ENCODE data around the gene LAMB2.

DNA sequence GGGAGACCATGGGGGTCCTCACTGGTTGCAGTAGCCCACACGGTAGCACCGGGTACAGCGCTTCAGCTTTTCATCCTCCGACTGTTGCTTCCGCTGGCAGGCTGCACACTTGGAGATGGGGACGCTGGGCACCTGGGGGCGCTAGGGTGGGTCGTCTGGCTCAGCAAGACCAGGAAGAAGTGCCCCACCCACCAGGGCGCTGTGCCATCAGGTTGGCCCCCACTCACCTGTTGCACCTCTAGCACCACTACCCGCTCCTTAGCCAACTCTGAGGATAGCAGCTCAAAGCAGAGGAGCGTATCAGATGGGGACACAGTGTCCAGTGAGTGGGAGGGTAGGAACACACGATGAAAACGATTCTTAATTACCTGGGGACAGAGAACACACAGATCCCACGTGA, 20.6 kb downstream of the LAMB2 start:
- TF ChIP-seq, protein P1, sequence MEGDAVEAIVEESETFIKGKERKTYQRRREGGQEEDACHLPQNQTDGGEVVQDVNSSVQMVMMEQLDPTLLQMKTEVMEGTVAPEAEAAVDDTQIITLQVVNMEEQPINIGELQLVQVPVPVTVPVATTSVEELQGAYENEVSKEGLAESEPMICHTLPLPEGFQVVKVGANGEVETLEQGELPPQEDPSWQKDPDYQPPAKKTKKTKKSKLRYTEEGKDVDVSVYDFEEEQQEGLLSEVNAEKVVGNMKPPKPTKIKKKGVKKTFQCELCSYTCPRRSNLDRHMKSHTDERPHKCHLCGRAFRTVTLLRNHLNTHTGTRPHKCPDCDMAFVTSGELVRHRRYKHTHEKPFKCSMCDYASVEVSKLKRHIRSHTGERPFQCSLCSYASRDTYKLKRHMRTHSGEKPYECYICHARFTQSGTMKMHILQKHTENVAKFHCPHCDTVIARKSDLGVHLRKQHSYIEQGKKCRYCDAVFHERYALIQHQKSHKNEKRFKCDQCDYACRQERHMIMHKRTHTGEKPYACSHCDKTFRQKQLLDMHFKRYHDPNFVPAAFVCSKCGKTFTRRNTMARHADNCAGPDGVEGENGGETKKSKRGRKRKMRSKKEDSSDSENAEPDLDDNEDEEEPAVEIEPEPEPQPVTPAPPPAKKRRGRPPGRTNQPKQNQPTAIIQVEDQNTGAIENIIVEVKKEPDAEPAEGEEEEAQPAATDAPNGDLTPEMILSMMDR (conservative IDR thresholded peaks at IDR 0.05; ENCODE audit: low read depth in 2 of 2), result peak in 1 of 2 experiments; percentile 32; a peak in 2 of 4 replicates
- TF ChIP-seq, protein P2, sequence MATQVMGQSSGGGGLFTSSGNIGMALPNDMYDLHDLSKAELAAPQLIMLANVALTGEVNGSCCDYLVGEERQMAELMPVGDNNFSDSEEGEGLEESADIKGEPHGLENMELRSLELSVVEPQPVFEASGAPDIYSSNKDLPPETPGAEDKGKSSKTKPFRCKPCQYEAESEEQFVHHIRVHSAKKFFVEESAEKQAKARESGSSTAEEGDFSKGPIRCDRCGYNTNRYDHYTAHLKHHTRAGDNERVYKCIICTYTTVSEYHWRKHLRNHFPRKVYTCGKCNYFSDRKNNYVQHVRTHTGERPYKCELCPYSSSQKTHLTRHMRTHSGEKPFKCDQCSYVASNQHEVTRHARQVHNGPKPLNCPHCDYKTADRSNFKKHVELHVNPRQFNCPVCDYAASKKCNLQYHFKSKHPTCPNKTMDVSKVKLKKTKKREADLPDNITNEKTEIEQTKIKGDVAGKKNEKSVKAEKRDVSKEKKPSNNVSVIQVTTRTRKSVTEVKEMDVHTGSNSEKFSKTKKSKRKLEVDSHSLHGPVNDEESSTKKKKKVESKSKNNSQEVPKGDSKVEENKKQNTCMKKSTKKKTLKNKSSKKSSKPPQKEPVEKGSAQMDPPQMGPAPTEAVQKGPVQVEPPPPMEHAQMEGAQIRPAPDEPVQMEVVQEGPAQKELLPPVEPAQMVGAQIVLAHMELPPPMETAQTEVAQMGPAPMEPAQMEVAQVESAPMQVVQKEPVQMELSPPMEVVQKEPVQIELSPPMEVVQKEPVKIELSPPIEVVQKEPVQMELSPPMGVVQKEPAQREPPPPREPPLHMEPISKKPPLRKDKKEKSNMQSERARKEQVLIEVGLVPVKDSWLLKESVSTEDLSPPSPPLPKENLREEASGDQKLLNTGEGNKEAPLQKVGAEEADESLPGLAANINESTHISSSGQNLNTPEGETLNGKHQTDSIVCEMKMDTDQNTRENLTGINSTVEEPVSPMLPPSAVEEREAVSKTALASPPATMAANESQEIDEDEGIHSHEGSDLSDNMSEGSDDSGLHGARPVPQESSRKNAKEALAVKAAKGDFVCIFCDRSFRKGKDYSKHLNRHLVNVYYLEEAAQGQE (IDR thresholded peaks at IDR 0.05; ENCODE audit: unreplicated experiment), result no peak
